AG09319 (cell line): ENCODE measurements around the gene FFAR3.

ENCODE experiments used
- DNase-seq: peaks from one replicate; pipeline ENCODE4 v3.0.0-alpha.2; 2010; ENCODE audit warnings: low read depth; ENCODE audit errors: extremely low read depth
- TF ChIP-seq, protein P1 (sequence below): IDR thresholded peaks from 2 replicates; pipeline ENCODE4 v1.5.1; 2011; ENCODE audit warnings: low read depth, mild to moderate bottlenecking, inconsistent platforms, low read length, moderate library complexity

Gene FFAR3

GRCh38 chr19:35357867-35358573 is at the start of gene FFAR3:
Gene FFAR3, plus strand, starts transcription at chr19:35358460. Its CDS starts 431 bp downstream, at chr19:35358891.
- TF ChIP-seq, protein P1, sequence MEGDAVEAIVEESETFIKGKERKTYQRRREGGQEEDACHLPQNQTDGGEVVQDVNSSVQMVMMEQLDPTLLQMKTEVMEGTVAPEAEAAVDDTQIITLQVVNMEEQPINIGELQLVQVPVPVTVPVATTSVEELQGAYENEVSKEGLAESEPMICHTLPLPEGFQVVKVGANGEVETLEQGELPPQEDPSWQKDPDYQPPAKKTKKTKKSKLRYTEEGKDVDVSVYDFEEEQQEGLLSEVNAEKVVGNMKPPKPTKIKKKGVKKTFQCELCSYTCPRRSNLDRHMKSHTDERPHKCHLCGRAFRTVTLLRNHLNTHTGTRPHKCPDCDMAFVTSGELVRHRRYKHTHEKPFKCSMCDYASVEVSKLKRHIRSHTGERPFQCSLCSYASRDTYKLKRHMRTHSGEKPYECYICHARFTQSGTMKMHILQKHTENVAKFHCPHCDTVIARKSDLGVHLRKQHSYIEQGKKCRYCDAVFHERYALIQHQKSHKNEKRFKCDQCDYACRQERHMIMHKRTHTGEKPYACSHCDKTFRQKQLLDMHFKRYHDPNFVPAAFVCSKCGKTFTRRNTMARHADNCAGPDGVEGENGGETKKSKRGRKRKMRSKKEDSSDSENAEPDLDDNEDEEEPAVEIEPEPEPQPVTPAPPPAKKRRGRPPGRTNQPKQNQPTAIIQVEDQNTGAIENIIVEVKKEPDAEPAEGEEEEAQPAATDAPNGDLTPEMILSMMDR, result no peak

GRCh38 chr19:35308910-35309309 is 49.4 kb upstream of the FFAR3 start:
- TF ChIP-seq, protein P1, result no peak
- DNase-seq, result no peak

More at GRCh38 chr19:35357867-35358573, at the start of gene FFAR3:
- no peak for DNase-seq

- no peak for DNase-seq
These were observed 48.6 kb upstream of the FFAR3 start for GRCh38 chr19:35309481-35310279.

GRCh38 chr19:35310331-35310730 is 47.9 kb upstream of the FFAR3 start:
- DNase-seq, result no peak
- TF ChIP-seq, protein P1, result no peak

More at GRCh38 chr19:35309481-35310279, 48.6 kb upstream of the FFAR3 start:
- TF ChIP-seq, protein P1, result no peak

GRCh38 chr19:35310811-35311465 is 47.3 kb upstream of the FFAR3 start:
- DNase-seq, result no peak
- TF ChIP-seq, protein P1, result no peak

DNA sequence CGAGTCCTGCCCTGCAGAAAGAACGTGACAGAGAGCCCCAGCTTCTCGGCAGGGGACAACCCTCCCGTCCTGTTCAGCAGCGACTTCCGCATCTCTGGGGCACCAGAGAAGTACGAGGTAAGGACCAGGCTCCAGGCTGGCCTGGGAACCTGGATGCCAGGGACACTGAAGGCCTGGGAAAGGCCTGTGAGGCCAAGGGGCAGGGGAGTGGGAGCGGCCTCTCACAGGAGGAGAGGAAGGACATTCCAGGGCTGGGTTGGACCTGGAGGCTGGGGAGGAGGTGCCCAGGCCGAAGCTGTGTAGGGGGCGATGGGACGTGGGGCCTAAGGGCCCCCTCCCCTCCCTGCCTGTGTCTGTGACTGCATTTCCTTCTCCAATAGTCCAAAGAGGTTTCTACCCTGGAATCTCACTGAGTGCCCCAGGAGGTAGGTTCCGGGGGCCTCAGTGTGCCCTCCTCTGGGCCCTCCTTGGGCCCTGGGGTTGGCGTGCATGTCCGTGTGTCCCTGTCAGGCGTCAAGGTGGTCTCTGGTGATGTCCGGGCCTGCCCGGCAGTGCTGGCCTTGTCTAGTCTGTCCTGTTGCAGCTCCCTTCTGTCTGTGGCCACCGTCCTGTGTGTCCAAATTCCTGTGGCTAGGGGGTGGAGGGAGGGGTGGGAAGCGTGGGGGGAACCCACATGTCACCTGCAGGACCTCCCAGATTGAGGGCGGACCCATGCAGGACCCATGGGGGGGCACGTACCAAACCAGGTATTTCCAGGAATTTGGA is 46.2 kb upstream of the FFAR3 start:
- DNase-seq, result no peak
- TF ChIP-seq, protein P1, result no peak
